SJCRH30 (cell line): Measurements from ENCODE around the gene GPC3. TPM values are rescaled to one million over a fixed set of nuclear protein-coding genes. Genes with fewer than 3 reads are reported as not detected.

Source experiments
- DNase-seq, 2 experiments: peaks; one replicate each; pipeline ENCODE4 v3.0.0-alpha.2; 2015 to 2020
- H3K27ac ChIP-seq: fragments of 250-450 bp; sonication (Bioruptor Pico); 2 replicates; pipeline ENCODE4 v1.5.1; 2020; ENCODE audit warnings: mild to moderate bottlenecking, moderate library complexity
- H3K27me3 ChIP-seq: fragments of 250-450 bp; sonication (Bioruptor Pico); 2 replicates; pipeline ENCODE4 v1.5.1; 2020; ENCODE audit warnings: mild to moderate bottlenecking, moderate library complexity
- H3K36me3 ChIP-seq: fragments of 250-450 bp; sonication (Bioruptor Pico); 2 replicates; pipeline ENCODE4 v1.5.1; 2020; ENCODE audit warnings: mild to moderate bottlenecking, moderate library complexity
- H3K4me1 ChIP-seq: fragments of 250-450 bp; sonication (Bioruptor Pico); 2 replicates; pipeline ENCODE4 v1.5.1; 2020; ENCODE audit warnings: mild to moderate bottlenecking, moderate library complexity
- H3K4me3 ChIP-seq: fragments of 250-450 bp; sonication (Bioruptor Pico); 2 replicates; pipeline ENCODE4 v1.5.1; 2020; ENCODE audit warnings: mild to moderate bottlenecking, moderate library complexity
- H3K9me3 ChIP-seq: fragments of 250-450 bp; sonication (Bioruptor Pico); replicated peaks from 2 replicates; pipeline ENCODE4 v1.5.1; 2020; ENCODE audit warnings: mild to moderate bottlenecking, moderate library complexity
- total RNA-seq: library from RNA; depleted of rRNA; stranded (reverse); fragments of >200 nt; shearing (Covaris generic); gene quantifications from 2 replicates; pipeline ENCODE4 v1.2.3, GENCODE V29; 2014

The GPC3 gene
- total RNA-seq, 1 experiment from 2014 or later: 27.6 TPM

GRCh38 chrX:133938530-133938929 lies 46.9 kb downstream of the GPC3 start:
- Histone ChIP-seq H3K4me1 (peaks cover 10% of the 10 kb centered on the region; the same call in 1 of the 2 replicates), H3K27me3 (no peaks in the 10 kb centered on the region), H3K4me3 (no peak overlapping the region), H3K9me3 (no peaks in the 10 kb centered on the region), H3K27ac (no peak overlapping the region), H3K36me3 (no peaks in the 10 kb centered on the region)
- DNase-seq: no peak

GRCh38 chrX:133937022-133937421 lies 48.4 kb downstream of the GPC3 start:
- DNase-seq: no peak

DNA sequence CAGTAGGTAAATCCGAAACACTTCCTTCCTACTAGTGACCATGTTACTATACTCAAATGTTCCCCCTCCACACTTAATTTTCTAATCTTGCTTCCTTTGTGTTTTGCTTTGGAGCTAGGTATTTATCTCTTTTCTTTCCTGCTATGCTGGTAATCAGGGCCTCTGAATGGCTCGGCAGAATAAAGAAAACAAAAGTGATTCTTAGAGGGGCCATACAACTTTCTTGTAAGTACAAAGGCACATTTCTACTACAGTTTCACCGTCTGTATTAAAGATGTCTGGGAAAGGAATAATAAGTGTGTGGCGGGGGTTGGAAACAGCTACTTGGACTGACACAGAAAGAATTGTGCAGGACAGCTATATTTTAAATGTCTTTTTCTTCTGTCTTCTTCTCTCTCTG lies 50.3 kb downstream of the GPC3 start:
- DNase-seq: no peak
- Histone ChIP-seq H3K4me3 (no peak overlapping the region), H3K36me3 (no peaks in the 10 kb centered on the region), H3K27me3 (no peaks in the 10 kb centered on the region), H3K4me1 (peaks cover 10% of the 10 kb centered on the region; the same call in 1 of the 2 replicates), H3K27ac (no peak overlapping the region), H3K9me3 (no peaks in the 10 kb centered on the region)

More at GRCh38 chrX:133937022-133937421, 48.4 kb downstream of the GPC3 start:
- Histone ChIP-seq H3K27me3 (no peaks in the 10 kb centered on the region), H3K4me3 (no peak overlapping the region), H3K27ac (no peak overlapping the region), H3K4me1 (peaks cover 10% of the 10 kb centered on the region; the same call in 1 of the 2 replicates), H3K9me3 (no peaks in the 10 kb centered on the region), H3K36me3 (no peaks in the 10 kb centered on the region)

GRCh38 chrX:133933316-133933715 lies 52.1 kb downstream of the GPC3 start:
- Histone ChIP-seq H3K4me3 (no peak overlapping the region), H3K27ac (no peak overlapping the region), H3K4me1 (no peaks in the 10 kb centered on the region), H3K9me3 (no peaks in the 10 kb centered on the region), H3K36me3 (no peaks in the 10 kb centered on the region), H3K27me3 (no peaks in the 10 kb centered on the region)
- DNase-seq: no peak

GRCh38 chrX:133929836-133930464 lies 55.4 kb downstream of the GPC3 start:
- Histone ChIP-seq H3K27ac (no peak overlapping the region), H3K4me3 (no peak overlapping the region), H3K27me3 (no peaks in the 10 kb centered on the region), H3K9me3 (no peaks in the 10 kb centered on the region), H3K36me3 (no peaks in the 10 kb centered on the region), H3K4me1 (no peaks in the 10 kb centered on the region; the same call in 1 of the 2 replicates)
- no peak for DNase-seq

DNA sequence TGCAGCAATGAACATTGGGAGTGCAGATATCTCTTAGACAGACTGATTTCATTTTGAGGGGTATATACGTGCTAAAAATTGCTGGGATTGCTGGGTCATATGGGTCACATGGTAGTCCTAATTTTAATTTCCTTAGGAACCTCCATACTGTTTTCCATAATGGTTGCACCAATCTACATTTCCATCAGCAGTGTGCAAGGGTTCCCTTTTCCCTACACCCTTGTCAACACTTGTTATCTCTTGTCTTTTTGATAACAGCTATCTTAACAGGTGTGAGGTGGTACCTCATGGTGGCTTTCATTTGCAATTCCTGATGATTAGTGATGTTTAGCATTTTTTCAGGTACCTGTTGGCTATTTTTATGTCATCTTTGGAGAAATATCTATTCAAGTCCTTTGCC lies 57.0 kb downstream of the GPC3 start:
- Histone ChIP-seq H3K4me1 (peaks cover 12% of the 10 kb centered on the region), H3K4me3 (no peak overlapping the region), H3K27ac (no peak overlapping the region), H3K27me3 (no peaks in the 10 kb centered on the region), H3K36me3 (no peaks in the 10 kb centered on the region), H3K9me3 (no peaks in the 10 kb centered on the region)
- no peak for DNase-seq

DNA sequence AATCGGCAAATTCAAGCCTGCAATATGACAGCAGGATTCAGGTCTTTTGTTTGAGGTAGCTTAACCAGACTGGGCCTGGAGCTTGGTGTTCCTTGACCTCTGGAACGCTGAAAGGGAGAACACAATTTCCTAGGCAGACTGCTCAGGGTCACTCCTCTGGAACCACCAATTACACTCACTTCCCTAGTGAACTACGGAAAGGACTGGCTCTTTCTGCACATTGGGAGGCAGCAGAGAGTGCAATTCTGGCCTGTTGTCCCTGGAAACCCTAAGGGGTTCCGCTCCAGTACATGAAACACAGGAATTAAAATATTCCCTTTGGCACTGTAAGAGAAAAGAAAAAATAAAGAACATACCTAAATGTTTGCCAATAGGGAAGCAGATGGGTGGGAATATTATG lies 58.6 kb downstream of the GPC3 start:
- H3K4me3 ChIP-seq: no peak overlapping the region
- H3K27ac ChIP-seq: no peak overlapping the region
- H3K9me3 ChIP-seq: no peaks in the 10 kb centered on the region
- no peaks in the 10 kb centered on the region for H3K27me3 ChIP-seq
- DNase-seq: no peak
- H3K36me3 ChIP-seq: no peaks in the 10 kb centered on the region
- peaks cover 27% of the 10 kb centered on the region for H3K4me1 ChIP-seq

- no peak for DNase-seq
- Histone ChIP-seq H3K4me3 (no peak overlapping the region), H3K27me3 (no peaks in the 10 kb centered on the region), H3K4me1 (peaks cover 34% of the 10 kb centered on the region), H3K36me3 (no peaks in the 10 kb centered on the region), H3K9me3 (no peaks in the 10 kb centered on the region), H3K27ac (no peak overlapping the region)
These were observed 59.3 kb downstream of the GPC3 start for GRCh38 chrX:133926099-133926498.

DNA sequence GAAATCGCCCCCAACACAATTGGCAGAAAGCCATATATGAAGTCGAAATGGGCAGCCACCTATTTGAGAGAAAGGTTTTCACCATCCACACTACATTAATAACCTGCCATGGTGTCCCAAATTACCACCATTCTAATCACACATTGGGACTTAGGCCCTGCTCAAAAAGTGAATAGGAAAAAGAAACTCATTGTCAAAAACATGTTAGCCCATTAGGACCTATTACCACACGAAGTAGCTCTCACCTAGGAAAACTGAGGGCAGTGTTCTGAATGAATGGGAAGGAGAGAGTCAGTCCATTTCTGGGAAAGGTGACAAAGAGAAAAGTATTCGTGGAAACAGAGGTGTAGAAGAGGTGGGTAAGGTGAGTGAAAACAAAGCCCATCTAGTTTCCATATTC lies 60.8 kb downstream of the GPC3 start:
- DNase-seq: no peak
- Histone ChIP-seq H3K27ac (peak overlapping the region; percentile 97), H3K36me3 (no peaks in the 10 kb centered on the region), H3K27me3 (no peaks in the 10 kb centered on the region), H3K4me1 (peaks cover 34% of the 10 kb centered on the region), H3K9me3 (no peaks in the 10 kb centered on the region), H3K4me3 (no peak overlapping the region)

DNA sequence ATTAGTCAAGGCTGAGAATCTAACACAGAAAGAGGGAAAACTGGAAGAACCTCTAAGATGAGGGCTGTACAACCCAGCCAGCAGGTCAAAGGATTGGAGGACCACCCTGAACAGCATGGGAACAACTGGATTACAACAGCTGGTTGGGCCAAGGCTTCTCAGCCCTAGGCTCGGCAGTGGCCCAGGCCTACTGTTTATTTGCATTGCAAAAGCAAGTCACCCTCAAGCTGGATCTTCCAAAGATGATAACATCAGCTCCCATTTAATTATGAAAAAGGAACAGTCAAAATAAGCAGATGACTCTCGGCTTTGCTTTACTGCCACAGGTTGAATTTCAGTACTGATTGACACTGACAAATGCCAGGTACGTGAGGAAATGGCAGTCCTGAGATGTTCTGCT lies 61.8 kb downstream of the GPC3 start:
- Histone ChIP-seq H3K27ac (peak overlapping the region; percentile 97), H3K4me1 (peaks cover 34% of the 10 kb centered on the region), H3K27me3 (no peaks in the 10 kb centered on the region), H3K4me3 (no peak overlapping the region), H3K9me3 (no peaks in the 10 kb centered on the region), H3K36me3 (no peaks in the 10 kb centered on the region)
- DNase-seq: peak; percentile 92 to 93

DNA sequence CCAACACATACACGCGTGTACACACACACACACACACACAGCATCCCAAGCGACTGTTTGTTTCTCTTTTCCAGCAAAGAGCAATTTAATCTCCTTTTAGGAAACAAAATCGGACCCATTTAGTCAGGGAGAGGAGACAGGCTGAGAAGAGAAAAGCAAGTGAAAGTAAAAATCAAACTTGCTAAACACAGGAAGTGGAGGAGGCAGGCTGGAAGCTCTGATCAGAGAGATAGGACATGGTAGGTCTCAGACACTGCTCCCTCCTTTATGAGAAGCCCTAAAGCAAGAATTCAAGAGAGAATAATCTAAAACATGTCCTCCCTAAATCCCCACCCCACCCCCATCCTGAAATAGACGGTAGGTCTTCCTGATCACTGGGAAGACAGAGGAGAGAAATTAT lies 62.3 kb downstream of the GPC3 start:
- no peak for DNase-seq
- H3K27ac ChIP-seq: peak overlapping the region; percentile 97

DNA sequence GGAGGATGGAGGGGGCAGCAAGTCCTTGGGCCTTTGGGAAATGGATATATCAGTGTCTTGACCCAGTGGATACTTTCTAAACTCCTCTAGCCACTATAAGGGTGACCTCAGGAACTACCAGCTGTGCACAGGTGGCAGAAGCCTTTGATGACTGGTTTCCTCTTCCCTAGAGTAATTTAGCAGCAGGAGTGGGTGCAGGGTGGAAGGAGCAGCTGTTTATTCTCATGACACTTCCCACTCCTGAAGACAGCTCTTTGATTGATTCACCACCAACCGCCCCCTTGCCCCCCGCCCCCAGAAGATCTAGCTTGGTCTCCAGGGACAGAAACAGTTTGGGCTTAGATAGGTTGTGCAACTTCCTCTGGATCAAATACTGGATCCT lies 63.0 kb downstream of the GPC3 start:
- Histone ChIP-seq H3K4me3 (peak overlapping the region; percentile 18), H3K9me3 (no peaks in the 10 kb centered on the region), H3K36me3 (no peaks in the 10 kb centered on the region), H3K27me3 (no peaks in the 10 kb centered on the region), H3K4me1 (peaks cover 34% of the 10 kb centered on the region), H3K27ac (peak overlapping the region; percentile 97)
- DNase-seq: peak; percentile 52 to 76

More for the DNA sequence above, 62.3 kb downstream of the GPC3 start:
- Histone ChIP-seq H3K4me1 (peaks cover 34% of the 10 kb centered on the region), H3K36me3 (no peaks in the 10 kb centered on the region), H3K4me3 (peak overlapping the region; percentile 18), H3K9me3 (no peaks in the 10 kb centered on the region), H3K27me3 (no peaks in the 10 kb centered on the region)

- H3K27ac ChIP-seq: peak overlapping the region; percentile 97
- H3K4me1 ChIP-seq: peaks cover 34% of the 10 kb centered on the region
- DNase-seq: peak; percentile 71 to 80
- no peaks in the 10 kb centered on the region for H3K9me3 ChIP-seq
- H3K4me3 ChIP-seq: no peak overlapping the region
- H3K36me3 ChIP-seq: no peaks in the 10 kb centered on the region
- H3K27me3 ChIP-seq: no peaks in the 10 kb centered on the region
These were observed 63.5 kb downstream of the GPC3 start for GRCh38 chrX:133921764-133922389.

DNA sequence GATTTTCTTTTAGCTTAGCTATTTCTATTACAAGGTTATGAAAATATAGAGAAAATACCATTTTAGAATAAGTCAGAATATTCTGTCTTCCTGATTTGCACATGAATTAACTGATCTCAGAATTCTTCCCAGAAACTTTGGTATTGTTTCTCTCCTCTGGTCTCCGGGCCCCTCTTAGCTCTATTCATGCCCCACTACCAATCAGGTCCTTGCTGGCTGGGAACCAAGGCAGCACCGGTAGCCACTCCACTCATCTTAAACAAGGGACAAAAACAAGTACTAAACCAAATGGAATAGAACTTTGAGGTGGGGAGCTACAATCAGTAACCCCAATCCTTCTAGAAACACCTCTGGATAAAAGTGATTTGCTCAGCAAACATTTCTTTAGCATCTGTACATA lies 64.3 kb downstream of the GPC3 start:
- DNase-seq: no peak

GRCh38 chrX:133918361-133918771 lies 67.0 kb downstream of the GPC3 start:
- Histone ChIP-seq H3K9me3 (no peaks in the 10 kb centered on the region), H3K36me3 (no peaks in the 10 kb centered on the region), H3K4me1 (peaks cover 29% of the 10 kb centered on the region), H3K4me3 (no peak overlapping the region), H3K27me3 (no peaks in the 10 kb centered on the region), H3K27ac (no peak overlapping the region)
- DNase-seq: no peak

More for the DNA sequence above, 64.3 kb downstream of the GPC3 start:
- Histone ChIP-seq H3K4me3 (no peak overlapping the region), H3K27me3 (no peaks in the 10 kb centered on the region), H3K36me3 (no peaks in the 10 kb centered on the region), H3K9me3 (no peaks in the 10 kb centered on the region), H3K27ac (peak overlapping the region; percentile 97), H3K4me1 (peaks cover 34% of the 10 kb centered on the region)
